Ascending aorta (tissue), 2 donors: ENCODE results near the gene PPIC. TPM values are rescaled to one million over a fixed set of nuclear protein-coding genes. Genes with fewer than 3 reads are reported as not detected.
"Not testable (repeated sequence)": the region's sequence is repeated elsewhere in the genome, so short reads cannot be mapped to it uniquely, and the experiment has no call there.

Source experiments
- DNase-seq, 2 donors: peaks; one replicate each; pipeline ENCODE4 v3.0.0-alpha.2; 2019; ENCODE audit warnings: low spot score in 2 of 2
- H3K27ac ChIP-seq, 2 donors: fragments of 200-600 bp; sonication (generic); one replicate each; pipeline ENCODE4 v1.5.1; 2016 to 2017; ENCODE audit warnings: mild to moderate bottlenecking in 1 of 2
- H3K27me3 ChIP-seq: fragments of 200-600 bp; sonication (generic); one replicate; pipeline ENCODE4 v1.5.1; 2017
- H3K36me3 ChIP-seq, 2 donors: fragments of 200-600 bp; sonication (generic); one replicate each; pipeline ENCODE4 v1.5.1; 2016
- H3K4me1 ChIP-seq, 2 donors: fragments of 200-600 bp; sonication (generic); one replicate each; pipeline ENCODE4 v1.5.1; 2016 to 2017; ENCODE audit warnings: mild to moderate bottlenecking in 1 of 2
- H3K4me3 ChIP-seq, 2 donors: fragments of 200-600 bp; sonication (generic); one replicate each; pipeline ENCODE4 v1.5.1; 2016 to 2017; ENCODE audit warnings: mild to moderate bottlenecking in 1 of 2
- H3K9me3 ChIP-seq, 2 donors: fragments of 200-600 bp; sonication (generic); one replicate each; pipeline ENCODE4 v1.5.1; 2016
- intact Hi-C: fragments of 100-400 bp; cut with DNase I; formaldehyde crosslinking; loops from one replicate; pipeline ENCODE4 v1.15.1; 2023
- total RNA-seq: library from RNA; depleted of rRNA; stranded (reverse); fragments of >200 nt; gene quantifications from one replicate; pipeline ENCODE4 v1.1.0, GENCODE V29; 2016
- TF ChIP-seq, protein P1 (sequence below), 3 experiments: fragments of 200-600 bp in 2 of 3; fragments of 450-650 bp in 1 of 3; sonication (generic) in 2 of 3; IDR thresholded peaks; one replicate each; pipeline ENCODE4 v1.5.1; 2016 to 2019; ENCODE audit warnings: antibody characterized with exemption in 3 of 3, mild to moderate bottlenecking in 1 of 3, moderate library complexity in 1 of 3

The PPIC gene
- total RNA-seq, 1 donor from 2014 or later, result 29.3 TPM

DNA sequence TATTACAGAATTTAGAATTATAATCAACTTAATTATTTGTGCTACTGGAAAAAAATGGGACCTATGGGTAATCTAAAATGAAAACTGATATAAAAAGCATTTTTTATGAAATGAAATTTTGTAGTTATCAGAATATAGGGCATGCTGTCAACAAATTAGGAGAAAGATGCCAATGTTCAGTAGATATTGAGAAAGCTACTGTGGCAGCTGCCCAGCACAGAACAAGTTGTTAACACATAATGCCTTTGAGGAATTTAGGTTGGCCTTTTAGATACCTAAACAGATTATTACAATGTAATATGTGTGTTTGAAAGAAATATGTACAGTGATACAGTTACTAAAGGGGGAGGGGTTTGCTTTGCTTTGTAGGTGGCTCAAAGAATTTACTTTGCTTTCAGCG lies 54.1 kb downstream of the PPIC start:
- TF ChIP-seq, protein P1, sequence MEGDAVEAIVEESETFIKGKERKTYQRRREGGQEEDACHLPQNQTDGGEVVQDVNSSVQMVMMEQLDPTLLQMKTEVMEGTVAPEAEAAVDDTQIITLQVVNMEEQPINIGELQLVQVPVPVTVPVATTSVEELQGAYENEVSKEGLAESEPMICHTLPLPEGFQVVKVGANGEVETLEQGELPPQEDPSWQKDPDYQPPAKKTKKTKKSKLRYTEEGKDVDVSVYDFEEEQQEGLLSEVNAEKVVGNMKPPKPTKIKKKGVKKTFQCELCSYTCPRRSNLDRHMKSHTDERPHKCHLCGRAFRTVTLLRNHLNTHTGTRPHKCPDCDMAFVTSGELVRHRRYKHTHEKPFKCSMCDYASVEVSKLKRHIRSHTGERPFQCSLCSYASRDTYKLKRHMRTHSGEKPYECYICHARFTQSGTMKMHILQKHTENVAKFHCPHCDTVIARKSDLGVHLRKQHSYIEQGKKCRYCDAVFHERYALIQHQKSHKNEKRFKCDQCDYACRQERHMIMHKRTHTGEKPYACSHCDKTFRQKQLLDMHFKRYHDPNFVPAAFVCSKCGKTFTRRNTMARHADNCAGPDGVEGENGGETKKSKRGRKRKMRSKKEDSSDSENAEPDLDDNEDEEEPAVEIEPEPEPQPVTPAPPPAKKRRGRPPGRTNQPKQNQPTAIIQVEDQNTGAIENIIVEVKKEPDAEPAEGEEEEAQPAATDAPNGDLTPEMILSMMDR (IDR thresholded peaks at IDR 0.05), result no peak
- Histone ChIP-seq H3K36me3 (no peaks in the 10 kb centered on the region), H3K27ac (no peak overlapping the region), H3K4me3 (no peak overlapping the region), H3K4me1 (no peaks in the 10 kb centered on the region), H3K27me3 (no peaks in the 10 kb centered on the region), H3K9me3 (no peaks in the 10 kb centered on the region)
- intact Hi-C loops, result no loop called here
- DNase-seq, result no peak

DNA sequence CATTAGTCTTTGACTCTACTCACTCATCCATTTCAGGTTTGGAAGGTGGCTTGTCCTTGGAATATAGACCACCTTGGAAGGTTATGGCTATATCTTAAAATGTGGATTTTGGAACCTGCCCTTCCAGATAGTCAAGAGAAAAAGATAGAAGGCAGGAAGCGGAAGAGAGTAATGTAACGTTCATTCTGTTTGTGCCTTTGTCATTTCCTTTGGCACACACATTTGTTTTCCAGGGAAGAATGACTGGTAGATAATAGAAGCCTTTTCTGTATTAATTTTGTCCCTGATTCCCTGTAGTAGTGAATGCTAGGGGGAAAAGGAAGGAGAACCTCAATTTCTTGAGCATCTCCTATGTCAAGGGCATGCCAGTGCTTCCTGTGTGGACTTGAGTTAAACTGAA lies 54.7 kb downstream of the PPIC start:
- H3K4me1 ChIP-seq, result no peaks in the 10 kb centered on the region
- no peaks in the 10 kb centered on the region for H3K9me3 ChIP-seq
- no peaks in the 10 kb centered on the region for H3K27me3 ChIP-seq
- no peak overlapping the region for H3K27ac ChIP-seq
- TF ChIP-seq, protein P1 (IDR thresholded peaks at IDR 0.05), result no peak
- no peak for DNase-seq
- intact Hi-C loops, result no loop called here
- no peak overlapping the region for H3K4me3 ChIP-seq
- no peaks in the 10 kb centered on the region for H3K36me3 ChIP-seq

DNA sequence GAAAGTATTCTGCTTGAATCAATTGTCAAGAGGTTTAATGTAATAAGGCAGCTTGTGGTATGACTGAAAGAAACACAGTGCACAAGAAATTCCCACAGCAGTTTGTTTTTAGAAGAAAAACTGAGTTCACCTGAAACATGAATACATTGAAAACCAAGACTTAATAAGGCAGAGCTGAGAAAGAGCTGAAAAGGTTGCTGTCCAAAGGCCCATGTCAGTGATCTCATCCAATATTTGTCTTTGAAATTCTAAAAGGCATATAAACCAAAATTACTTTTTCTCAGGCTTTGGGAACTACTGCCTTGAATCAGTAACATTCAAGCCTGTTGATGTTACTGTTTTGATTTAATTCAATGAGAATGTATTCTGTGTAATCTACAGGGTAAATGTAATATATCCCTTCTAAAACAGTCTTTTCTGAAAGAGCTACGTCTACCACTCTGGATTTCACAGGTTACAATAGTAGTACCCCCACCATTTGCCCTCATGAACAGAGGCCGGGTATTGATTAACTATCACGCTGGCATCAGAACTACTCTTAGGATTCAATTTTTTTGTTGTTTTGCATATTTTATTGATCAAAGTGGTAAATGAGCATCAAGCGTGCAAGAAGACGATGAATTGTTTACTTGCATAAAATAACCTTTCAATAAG lies 57.8 kb downstream of the PPIC start:
- no peak for DNase-seq
- TF ChIP-seq, protein P1 (IDR thresholded peaks at IDR 0.05), result no peak
- H3K4me1 ChIP-seq, result no peaks in the 10 kb centered on the region
- no peaks in the 10 kb centered on the region for H3K27me3 ChIP-seq
- no peaks in the 10 kb centered on the region for H3K36me3 ChIP-seq
- H3K9me3 ChIP-seq, result no peaks in the 10 kb centered on the region
- H3K27ac ChIP-seq, result no peak overlapping the region
- H3K4me3 ChIP-seq, result no peak overlapping the region
- intact Hi-C loops, result no loop called here

DNA sequence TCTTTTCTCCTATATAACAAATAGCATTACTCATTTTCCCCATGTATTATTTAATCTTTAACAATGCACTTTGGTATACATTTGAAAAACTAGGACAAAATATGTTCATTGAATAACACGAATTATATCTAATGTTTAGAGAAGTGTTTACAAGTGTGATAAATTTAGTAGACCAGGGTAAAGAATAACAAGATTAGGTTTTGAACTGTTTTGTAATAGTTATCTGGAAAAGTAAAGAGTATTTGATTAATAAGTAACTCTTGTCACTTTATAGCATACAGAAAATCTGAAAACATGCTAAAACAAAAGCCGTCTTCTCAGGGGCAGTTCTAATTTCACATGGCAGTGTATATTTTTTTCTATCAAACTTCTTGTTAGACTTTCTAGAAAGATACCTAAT lies 58.5 kb downstream of the PPIC start:
- Histone ChIP-seq H3K27me3 (no peaks in the 10 kb centered on the region), H3K27ac (no peak overlapping the region), H3K9me3 (no peaks in the 10 kb centered on the region), H3K4me3 (no peak overlapping the region), H3K4me1 (no peaks in the 10 kb centered on the region), H3K36me3 (no peaks in the 10 kb centered on the region)
- TF ChIP-seq, protein P1 (IDR thresholded peaks at IDR 0.05), result no peak
- DNase-seq, result no peak
- intact Hi-C loops, result no loop called here

DNA sequence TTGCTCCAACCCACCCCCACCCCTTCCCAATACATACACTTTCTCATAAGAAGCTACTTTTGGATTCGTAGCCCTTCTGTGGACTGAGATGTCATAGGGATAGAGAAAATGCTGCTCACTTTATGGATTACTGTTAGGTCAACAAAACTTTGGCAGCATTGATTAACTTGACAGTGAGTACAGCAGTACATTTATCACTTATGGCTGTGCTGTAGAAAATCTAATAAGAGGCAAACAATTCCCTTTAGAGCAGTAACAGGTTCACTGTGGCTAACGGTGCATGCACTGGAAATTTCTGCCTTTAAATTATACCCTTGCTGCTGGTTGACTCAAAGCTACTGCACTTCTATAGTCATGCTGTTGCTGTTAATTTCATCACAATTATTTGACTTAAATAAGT lies 59.2 kb downstream of the PPIC start:
- H3K36me3 ChIP-seq, result no peaks in the 10 kb centered on the region

DNA sequence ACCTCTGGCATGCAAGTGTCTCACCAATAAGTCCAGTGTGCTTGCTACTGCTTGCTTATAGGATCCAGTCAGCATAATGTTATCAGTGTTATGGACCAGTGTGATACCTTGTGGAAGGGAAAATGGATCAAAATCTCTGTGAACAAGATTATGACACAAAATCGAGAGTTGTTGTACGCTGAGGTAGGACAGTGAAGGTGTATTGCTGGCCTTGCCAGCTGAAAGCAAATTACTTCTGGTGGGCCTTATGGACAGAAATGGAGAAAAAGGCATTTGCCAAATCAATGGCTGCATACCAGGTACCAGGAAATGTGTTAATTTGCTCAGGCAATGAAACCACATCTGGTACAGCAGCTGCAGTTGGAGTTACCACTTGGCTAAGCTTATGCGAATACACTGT lies 62.3 kb downstream of the PPIC start:
- intact Hi-C loops, H3K4me3 ChIP-seq, H3K4me1 ChIP-seq, H3K36me3 ChIP-seq, H3K27ac ChIP-seq, H3K27me3 ChIP-seq, DNase-seq, H3K9me3 ChIP-seq: not testable (repeated sequence)

More for the DNA sequence above, 59.2 kb downstream of the PPIC start:
- H3K4me1 ChIP-seq, result no peaks in the 10 kb centered on the region
- intact Hi-C loops, result no loop called here
- no peak overlapping the region for H3K4me3 ChIP-seq
- H3K27me3 ChIP-seq, result no peaks in the 10 kb centered on the region
- no peak overlapping the region for H3K27ac ChIP-seq
- no peaks in the 10 kb centered on the region for H3K9me3 ChIP-seq
- DNase-seq, result no peak
- TF ChIP-seq, protein P1 (IDR thresholded peaks at IDR 0.05), result no peak

DNA sequence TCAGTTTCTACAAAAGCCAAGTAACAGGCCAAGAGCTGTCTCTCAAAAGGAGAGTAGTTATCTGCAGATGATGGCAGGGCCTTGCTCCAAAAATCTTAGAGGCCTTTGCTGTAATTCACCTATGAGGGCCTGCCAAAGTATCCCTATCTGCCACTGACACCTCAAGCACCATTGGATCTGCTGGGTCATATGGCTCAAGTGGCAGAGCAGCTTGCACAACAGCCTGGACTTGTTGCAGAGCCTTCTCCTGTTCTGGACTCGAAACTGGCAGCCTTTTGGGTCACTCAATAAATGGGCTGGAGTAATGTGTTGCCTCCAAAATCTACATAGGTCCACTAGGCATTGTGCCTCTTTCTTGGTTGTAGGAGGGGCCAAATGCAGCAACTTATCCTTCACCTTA lies 62.8 kb downstream of the PPIC start:
- H3K9me3 ChIP-seq, H3K27me3 ChIP-seq, intact Hi-C loops, H3K4me3 ChIP-seq, H3K4me1 ChIP-seq, H3K36me3 ChIP-seq, H3K27ac ChIP-seq, DNase-seq: not testable (repeated sequence)
